PC-3 (cell line): ENCODE measurements around the gene CCDC158. TPM values are rescaled to one million over a fixed set of nuclear protein-coding genes. Genes with fewer than 3 reads are reported as not detected.
A peak's percentile ranks its signal among the peaks of the same experiment; 100 is the strongest.

ENCODE experiments used
- ATAC-seq: fragments of 200-7000 bp; cut with Tn5 transposase; 2 replicates; pipeline ENCODE4 v1.9.1; 2020; ENCODE audit warnings: mild to moderate bottlenecking, moderate library complexity
- BruUV-seq: library from RNA; stranded (reverse); fragments of 400-500 nt; replicated peaks from 2 replicates; lab custom pipeline; 2021; lab: Mats Ljungman, UMichigan
- CTCF ChIA-PET: fragments of 300-600 bp; sonication (Branson Sonifier 250); formaldehyde crosslinking; loops from one replicate; lab custom pipeline; 2022; ENCODE audit warnings: antibody characterized with exemption; lab: Charles Lee
- POLR2A ChIA-PET: fragments of 300-600 bp; sonication (Branson Sonifier 250); formaldehyde crosslinking; loops from one replicate; lab custom pipeline; 2022; ENCODE audit warnings: antibody characterized with exemption; ENCODE audit not compliant: unreplicated experiment; lab: Charles Lee
- DNase-seq: peaks from one replicate; pipeline ENCODE4 v3.0.0-alpha.2; 2015
- H2AFZ ChIP-seq: fragments of 300-600 bp; sonication (generic); 2 replicates; pipeline ENCODE4 v1.6.0; 2016; ENCODE audit warnings: antibody characterized with exemption, low read length
- H3F3A ChIP-seq: fragments of 300-600 bp; sonication (generic); one replicate; pipeline ENCODE4 v1.6.0; 2017; ENCODE audit warnings: antibody characterized with exemption, low read length, control low read depth, mild to moderate bottlenecking; ENCODE audit not compliant: unreplicated experiment
- H3K27ac ChIP-seq: fragments of 300-600 bp; sonication (generic); 2 replicates; pipeline ENCODE4 v1.5.1; 2016; ENCODE audit warnings: mild to moderate bottlenecking, low read length
- H3K27me3 ChIP-seq: fragments of 300-600 bp; sonication (generic); 2 replicates; pipeline ENCODE4 v1.6.1; 2016; ENCODE audit warnings: low read length, mixed read lengths
- H3K36me3 ChIP-seq: fragments of 300-600 bp; sonication (generic); 2 replicates; pipeline ENCODE4 v1.6.1; 2016; ENCODE audit warnings: low read depth, mixed run types, low read length, mixed read lengths
- H3K4me1 ChIP-seq: fragments of 300-600 bp; sonication (generic); 2 replicates; pipeline ENCODE4 v1.5.1; 2016; ENCODE audit warnings: low read length; ENCODE audit not compliant: insufficient read depth
- H3K4me2 ChIP-seq: fragments of 300-600 bp; sonication (generic); 2 replicates; pipeline ENCODE4 v1.6.0; 2016; ENCODE audit warnings: low read length
- H3K4me3 ChIP-seq: fragments of 300-600 bp; sonication (generic); 2 replicates; pipeline ENCODE4 v1.5.1; 2016; ENCODE audit warnings: mild to moderate bottlenecking, low read length, mixed read lengths
- H3K79me2 ChIP-seq: fragments of 300-600 bp; sonication (generic); 2 replicates; pipeline ENCODE4 v1.6.1; 2017; ENCODE audit warnings: low read length, mixed read lengths
- H3K9ac ChIP-seq: fragments of 300-600 bp; sonication (generic); 2 replicates; pipeline ENCODE4 v1.6.0; 2016; ENCODE audit warnings: mild to moderate bottlenecking, low read length
- H3K9me2 ChIP-seq: fragments of 300-600 bp; sonication (generic); replicated peaks from 2 replicates; pipeline ENCODE4 v1.6.1; 2016; ENCODE audit warnings: mixed run types, low read length, mixed read lengths
- H3K9me3 ChIP-seq: fragments of 300-600 bp; sonication (generic); 2 replicates; pipeline ENCODE4 v1.6.1; 2016; ENCODE audit warnings: low read length, mixed read lengths
- H4K20me1 ChIP-seq: fragments of 300-600 bp; sonication (generic); 2 replicates; pipeline ENCODE4 v1.6.1; 2016; ENCODE audit warnings: low read length, mixed read lengths
- CTCF ChIP-seq: fragments of 300-600 bp; sonication (generic); conservative IDR thresholded peaks from 2 replicates; pipeline ENCODE4 v1.5.1; 2017; ENCODE audit warnings: antibody characterized with exemption, low read depth, mild to moderate bottlenecking, low read length
- EZH2 ChIP-seq: fragments of 300-600 bp; sonication (generic); IDR thresholded peaks from one replicate; pipeline ENCODE4 v1.6.1; 2017; ENCODE audit warnings: antibody characterized with exemption, mild to moderate bottlenecking, low read length; ENCODE audit not compliant: unreplicated experiment
- EZH2phosphoT487 ChIP-seq: fragments of 300-600 bp; sonication (generic); IDR thresholded peaks from 2 replicates; pipeline ENCODE4 v1.6.1; 2018; ENCODE audit warnings: mild to moderate bottlenecking, antibody characterized with exemption, low read length, borderline replicate concordance
- intact Hi-C: fragments of 100-400 bp; cut with micrococcal nuclease; formaldehyde crosslinking; loops from 2 replicates; pipeline ENCODE4 v1.9.0; 2023
- total RNA-seq: library from RNA; depleted of rRNA; stranded (reverse); fragments of >200 nt; gene quantifications from 2 replicates; pipeline ENCODE4 v1.2.3, GENCODE V29; 2014

Gene CCDC158
- total RNA-seq, 1 experiment from 2014 or later, result not detected

DNA sequence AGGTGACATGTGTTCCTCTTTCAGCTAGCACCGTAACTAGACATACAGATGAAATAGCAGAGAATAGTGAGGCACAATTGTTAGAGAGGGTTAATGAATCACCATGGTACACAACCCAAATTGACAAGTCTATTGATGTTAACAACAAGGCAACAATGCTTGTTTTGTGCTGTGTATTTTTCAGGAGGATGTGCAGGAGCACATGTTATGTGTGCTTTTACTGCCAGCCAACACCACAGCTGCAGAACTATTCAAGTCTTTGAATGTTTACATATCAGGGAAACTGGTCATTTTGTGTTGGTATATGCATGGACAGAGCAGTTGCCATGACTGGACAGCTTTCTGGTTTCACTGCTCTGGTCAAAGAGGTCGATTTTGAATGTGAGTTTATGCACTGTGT is 81.6 kb downstream of the CCDC158 start:
- H3K27me3 ChIP-seq, result no peaks in the 10 kb centered on the region
- ATAC-seq, result no peak
- no peaks in the 10 kb centered on the region for H3K79me2 ChIP-seq
- no peaks in the 10 kb centered on the region for H3K36me3 ChIP-seq
- H3K4me1 ChIP-seq, result peaks cover 7% of the 10 kb centered on the region; the same call in 1 of the 2 replicates
- ChIA-PET CTCF (no interaction called here), POLR2A (no interaction called here)
- no peak for TF ChIP-seq EZH2phosphoT487
- no peak for TF ChIP-seq CTCF
- TF ChIP-seq EZH2, result no peak
- no peaks in the 10 kb centered on the region for H3K9me2 ChIP-seq
- H3K4me2 ChIP-seq, result no peak overlapping the region
- H4K20me1 ChIP-seq, result no peaks in the 10 kb centered on the region
- no peaks in the 10 kb centered on the region for H3F3A ChIP-seq
- no TSS peak for BruUV-seq
- no peak overlapping the region for H3K4me3 ChIP-seq
- intact Hi-C loops, result no loop called here
- no peaks in the 10 kb centered on the region for H3K9me3 ChIP-seq
- DNase-seq, result no peak
- H3K27ac ChIP-seq, result no peak overlapping the region
- no peak overlapping the region for H2AFZ ChIP-seq
- no peak overlapping the region for H3K9ac ChIP-seq

- Histone ChIP-seq H3K4me2 (no peak overlapping the region), H3K79me2 (no peaks in the 10 kb centered on the region), H3F3A (no peaks in the 10 kb centered on the region), H3K4me3 (no peak overlapping the region), H2AFZ (no peak overlapping the region), H3K27me3 (no peaks in the 10 kb centered on the region), H3K9me2 (no peaks in the 10 kb centered on the region), H3K9ac (no peak overlapping the region), H3K27ac (no peak overlapping the region), H3K36me3 (no peaks in the 10 kb centered on the region), H3K9me3 (no peaks in the 10 kb centered on the region), H4K20me1 (no peaks in the 10 kb centered on the region), H3K4me1 (peaks cover 7% of the 10 kb centered on the region; the same call in 1 of the 2 replicates)
- POLR2A ChIA-PET, result no interaction called here
- TF ChIP-seq EZH2, result no peak
- TF ChIP-seq CTCF, result no peak
- TF ChIP-seq EZH2phosphoT487, result no peak
- intact Hi-C loops, result no loop called here
- ATAC-seq (peak; percentile 84), DNase-seq (peak; percentile 40)
- CTCF ChIA-PET, result no interaction called here
- BruUV-seq, result no TSS peak
Observed at GRCh38 chr4:76334885-76335284, 86.1 kb downstream of the CCDC158 start.

- intact Hi-C loops, result no loop called here
- no peak overlapping the region for H2AFZ ChIP-seq
- no peak overlapping the region for H3K27ac ChIP-seq
- H3K36me3 ChIP-seq, result no peaks in the 10 kb centered on the region
- TF ChIP-seq EZH2phosphoT487, result no peak
- no peak for TF ChIP-seq EZH2
- TF ChIP-seq CTCF, result no peak
- H3K4me1 ChIP-seq, result no peaks in the 10 kb centered on the region
- H3K79me2 ChIP-seq, result no peaks in the 10 kb centered on the region
- H3K9me3 ChIP-seq, result peaks cover 5% of the 10 kb centered on the region; the same call in 1 of the 2 replicates
- no peaks in the 10 kb centered on the region for H3K27me3 ChIP-seq
- DNase-seq (no peak), ATAC-seq (no peak)
- no peaks in the 10 kb centered on the region for H3F3A ChIP-seq
- no peak overlapping the region for H3K4me3 ChIP-seq
- CTCF ChIA-PET, result no interaction called here
- H4K20me1 ChIP-seq, result no peaks in the 10 kb centered on the region
- BruUV-seq, result no TSS peak
- H3K9me2 ChIP-seq, result no peaks in the 10 kb centered on the region
- H3K4me2 ChIP-seq, result no peak overlapping the region
- POLR2A ChIA-PET, result no interaction called here
- no peak overlapping the region for H3K9ac ChIP-seq
Observed at GRCh38 chr4:76326515-76326914, 94.4 kb downstream of the CCDC158 start.
